Liver (tissue), 9 donors: ENCODE data around the gene DCUN1D3. TPM values are rescaled to one million over a fixed set of nuclear protein-coding genes. Genes with fewer than 3 reads are reported as not detected.

Experiments
- DNase-seq: peaks from one replicate; pipeline ENCODE4 v3.0.0-alpha.2; 2017; ENCODE audit warnings: low spot score
- H3K27ac ChIP-seq, 2 donors: one replicate each; pipeline ENCODE4 v1.7.0; 2013; ENCODE audit warnings: inconsistent platforms in 2 of 2, low read length in 2 of 2, control low read depth in 1 of 2, low read depth in 1 of 2, mild to moderate bottlenecking in 1 of 2
- H3K27me3 ChIP-seq, 4 donors: one replicate each; pipeline versions ENCODE4 v1.6.1 to v1.7.0; 2013; ENCODE audit warnings: low read length in 3 of 4, inconsistent platforms in 1 of 4, mild to moderate bottlenecking in 1 of 4, moderate library complexity in 1 of 4; ENCODE audit not compliant: control insufficient read depth in 4 of 4, insufficient read depth in 4 of 4
- H3K36me3 ChIP-seq, 4 donors: one replicate each; pipeline versions ENCODE4 v1.6.1 to v1.7.0; 2013; ENCODE audit warnings: low read length in 3 of 4, mild to moderate bottlenecking in 3 of 4, low read depth in 1 of 4, moderate library complexity in 1 of 4; ENCODE audit not compliant: control insufficient read depth in 4 of 4, insufficient read depth in 3 of 4
- H3K4me1 ChIP-seq, 4 donors: one replicate each; pipeline versions ENCODE4 v1.6.1 to v1.7.0; 2013; ENCODE audit warnings: low read length in 3 of 4, mild to moderate bottlenecking in 3 of 4, moderate library complexity in 1 of 4; ENCODE audit not compliant: control insufficient read depth in 4 of 4, insufficient read depth in 4 of 4
- H3K4me3 ChIP-seq, 3 donors: one replicate each; pipeline versions ENCODE4 v1.6.1 to v1.7.0; 2013; ENCODE audit warnings: low read length in 3 of 3, control low read depth in 1 of 3, low read depth in 1 of 3, mild to moderate bottlenecking in 1 of 3
- H3K9ac ChIP-seq, 2 donors: one replicate each; pipeline ENCODE4 v1.7.0; 2013; ENCODE audit warnings: low read length in 2 of 2, mild to moderate bottlenecking in 2 of 2, moderate library complexity in 2 of 2, control low read depth in 1 of 2, low read depth in 1 of 2
- H3K9me3 ChIP-seq, 4 donors: one replicate each; pipeline versions ENCODE4 v1.6.1 to v1.7.0; 2013; ENCODE audit warnings: low read length in 3 of 4; ENCODE audit not compliant: control insufficient read depth in 4 of 4
- FOXA2 ChIP-seq: IDR thresholded peaks from 2 replicates; pipeline ENCODE4 v1.6.1; 2016; ENCODE audit warnings: antibody characterized with exemption
- HNF4A ChIP-seq, 2 donors: conservative IDR thresholded peaks; 2 replicates each; pipeline ENCODE4 v1.6.1; 2016; ENCODE audit warnings: antibody characterized with exemption in 2 of 2, mild to moderate bottlenecking in 2 of 2
- HNF4G ChIP-seq: IDR thresholded peaks from 2 replicates; pipeline ENCODE4 v1.6.1; 2016; ENCODE audit warnings: antibody characterized with exemption
- SP1 ChIP-seq: IDR thresholded peaks from 2 replicates; pipeline ENCODE4 v1.6.1; 2018; ENCODE audit warnings: antibody characterized with exemption, mild to moderate bottlenecking
- TAF1 ChIP-seq: conservative IDR thresholded peaks from 2 replicates; pipeline ENCODE4 v1.6.1; 2016; ENCODE audit warnings: antibody characterized with exemption, mild to moderate bottlenecking
- YY1 ChIP-seq: IDR thresholded peaks from 2 replicates; pipeline ENCODE4 v1.6.1; 2016; ENCODE audit warnings: antibody characterized with exemption, mild to moderate bottlenecking
- WGBS: extraction: QIAGEN DNeasy Blood & Tissue Kit; methylation state at CpG from one replicate; pipeline ENCODE4 v1.1.7; 2013; 5-methylcytosine and 5-hydroxymethylcytosine counted together
- polyA plus RNA-seq, 2 donors: library from polyadenylated mRNA; stranded (reverse) in 1 of 2; unstranded in 1 of 2; fragments of 200-250 nt in 1 of 2; fragments of >200 nt in 1 of 2; fragmentation: Nextera tagmentation in 1 of 2; extraction: Ambion mirVana in 1 of 2; gene quantifications; one replicate each; pipeline versions ENCODE4 v1.2.1 to v1.2.3, GENCODE V29; 2013 to 2015
- total RNA-seq, 2 donors: library from RNA; depleted of rRNA; stranded (reverse); fragments of >200 nt; gene quantifications; one replicate each; pipeline ENCODE4 v1.2.3, GENCODE V29; 2014
- TF ChIP-seq, protein P1 (sequence below): IDR thresholded peaks from 2 replicates; pipeline ENCODE4 v1.6.1; 2016; ENCODE audit warnings: antibody characterized with exemption
- TF ChIP-seq, protein P2 (sequence below): IDR thresholded peaks from 2 replicates; pipeline ENCODE4 v1.6.1; 2016; ENCODE audit warnings: antibody characterized with exemption
- TF ChIP-seq, protein P3 (sequence below): IDR thresholded peaks from 2 replicates; pipeline ENCODE4 v1.6.1; 2016; ENCODE audit warnings: antibody characterized with exemption
- donor health status: healthy.
- donor health status: healthy.
- donor health status: healthy.
- donor health status: healthy.
- donor health status: healthy.

The DCUN1D3 gene
- total and polyA plus RNA-seq, 4 donors, result 2.7 to 16.8 (median 4.8) TPM

DNA sequence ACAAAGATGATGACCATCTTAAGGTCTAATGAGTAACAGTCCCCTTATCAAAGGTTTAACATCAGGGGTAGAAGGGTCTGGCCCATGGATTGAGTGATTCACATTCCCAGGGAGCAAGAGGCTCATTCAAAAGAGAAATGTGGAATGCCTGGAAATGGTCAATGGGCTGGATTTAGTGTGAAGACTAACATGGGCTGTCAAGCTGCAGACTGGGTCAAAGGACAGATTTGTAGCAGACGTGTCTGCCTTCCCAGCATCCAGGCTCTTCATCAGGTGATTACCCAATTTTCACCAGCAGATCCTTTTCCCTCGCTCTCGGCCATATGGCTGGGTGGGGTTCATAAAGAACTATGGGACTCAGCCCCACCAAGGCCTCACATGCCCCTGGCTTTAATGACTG, 26.8 kb downstream of the DCUN1D3 start (continued):
- TF ChIP-seq HNF4A (conservative IDR thresholded peaks at IDR 0.05), result peak; percentile 62 to 82

DNA sequence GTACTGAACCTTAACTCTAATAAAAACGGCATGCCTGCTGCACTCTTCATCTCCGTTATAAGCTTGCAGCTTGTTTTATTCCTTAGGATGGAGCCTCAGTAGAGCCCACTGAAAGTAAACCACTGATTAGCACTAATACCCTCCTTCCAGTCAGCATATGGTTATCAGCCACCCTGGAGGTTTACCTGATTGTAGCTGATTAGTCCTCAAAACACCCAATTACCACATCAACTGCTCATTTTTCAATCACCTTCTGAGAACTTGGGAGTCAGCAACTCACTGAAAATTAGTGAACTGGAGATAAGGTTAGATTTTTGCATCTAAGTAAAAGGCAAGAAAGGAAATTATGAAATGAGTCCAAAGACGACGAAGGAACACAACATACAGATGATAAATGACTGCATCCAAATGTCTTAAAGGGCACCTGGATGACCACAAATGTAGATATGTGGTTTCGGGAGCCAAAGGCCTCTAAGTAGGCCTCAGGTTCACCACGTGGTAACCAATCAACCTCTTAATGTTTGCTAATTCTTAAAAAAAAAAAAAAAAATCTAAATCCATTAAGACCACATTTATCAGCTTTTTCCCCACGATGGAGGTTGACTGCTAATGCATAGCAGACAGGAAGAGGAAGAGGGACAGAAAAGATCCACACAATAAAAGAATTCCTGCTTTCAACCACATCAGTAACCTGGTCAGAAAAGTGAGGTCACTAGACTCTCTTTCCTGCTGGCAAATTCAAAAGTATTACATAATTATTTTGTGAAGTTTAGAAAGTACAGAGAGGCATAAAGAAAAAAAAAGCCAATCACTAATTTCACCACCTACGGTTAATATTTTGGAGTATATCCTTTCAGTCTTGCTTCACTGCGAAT, 28.0 kb downstream of the DCUN1D3 start:
- Histone ChIP-seq H3K27ac (peak overlapping the region; percentile 21 to 26), H3K9ac (no peak overlapping the region), H3K9me3 (no peaks in the 10 kb centered on the region), H3K27me3 (no peaks in the 10 kb centered on the region), H3K4me1 (peaks cover 5 to 78% (median 60%) of the 10 kb centered on the region in 4 donors), H3K36me3 (no peaks in the 10 kb centered on the region), H3K4me3 (no peak overlapping the region)
- 77% methylated on average over 9 of the region's 9 CpGs for WGBS
- TF ChIP-seq, protein P1, sequence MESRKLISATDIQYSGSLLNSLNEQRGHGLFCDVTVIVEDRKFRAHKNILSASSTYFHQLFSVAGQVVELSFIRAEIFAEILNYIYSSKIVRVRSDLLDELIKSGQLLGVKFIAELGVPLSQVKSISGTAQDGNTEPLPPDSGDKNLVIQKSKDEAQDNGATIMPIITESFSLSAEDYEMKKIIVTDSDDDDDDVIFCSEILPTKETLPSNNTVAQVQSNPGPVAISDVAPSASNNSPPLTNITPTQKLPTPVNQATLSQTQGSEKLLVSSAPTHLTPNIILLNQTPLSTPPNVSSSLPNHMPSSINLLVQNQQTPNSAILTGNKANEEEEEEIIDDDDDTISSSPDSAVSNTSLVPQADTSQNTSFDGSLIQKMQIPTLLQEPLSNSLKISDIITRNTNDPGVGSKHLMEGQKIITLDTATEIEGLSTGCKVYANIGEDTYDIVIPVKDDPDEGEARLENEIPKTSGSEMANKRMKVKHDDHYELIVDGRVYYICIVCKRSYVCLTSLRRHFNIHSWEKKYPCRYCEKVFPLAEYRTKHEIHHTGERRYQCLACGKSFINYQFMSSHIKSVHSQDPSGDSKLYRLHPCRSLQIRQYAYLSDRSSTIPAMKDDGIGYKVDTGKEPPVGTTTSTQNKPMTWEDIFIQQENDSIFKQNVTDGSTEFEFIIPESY, result no peak
- no peak for TF ChIP-seq FOXA2
- TF ChIP-seq, protein P2, sequence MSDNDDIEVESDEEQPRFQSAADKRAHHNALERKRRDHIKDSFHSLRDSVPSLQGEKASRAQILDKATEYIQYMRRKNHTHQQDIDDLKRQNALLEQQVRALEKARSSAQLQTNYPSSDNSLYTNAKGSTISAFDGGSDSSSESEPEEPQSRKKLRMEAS, result no peak
- TF ChIP-seq HNF4G, result no peak
- no peak for TF ChIP-seq TAF1
- TF ChIP-seq, protein P3, sequence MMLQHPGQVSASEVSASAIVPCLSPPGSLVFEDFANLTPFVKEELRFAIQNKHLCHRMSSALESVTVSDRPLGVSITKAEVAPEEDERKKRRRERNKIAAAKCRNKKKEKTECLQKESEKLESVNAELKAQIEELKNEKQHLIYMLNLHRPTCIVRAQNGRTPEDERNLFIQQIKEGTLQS, result no peak
- no peak for TF ChIP-seq SP1
- TF ChIP-seq YY1, result no peak
- no peak for DNase-seq

DNA sequence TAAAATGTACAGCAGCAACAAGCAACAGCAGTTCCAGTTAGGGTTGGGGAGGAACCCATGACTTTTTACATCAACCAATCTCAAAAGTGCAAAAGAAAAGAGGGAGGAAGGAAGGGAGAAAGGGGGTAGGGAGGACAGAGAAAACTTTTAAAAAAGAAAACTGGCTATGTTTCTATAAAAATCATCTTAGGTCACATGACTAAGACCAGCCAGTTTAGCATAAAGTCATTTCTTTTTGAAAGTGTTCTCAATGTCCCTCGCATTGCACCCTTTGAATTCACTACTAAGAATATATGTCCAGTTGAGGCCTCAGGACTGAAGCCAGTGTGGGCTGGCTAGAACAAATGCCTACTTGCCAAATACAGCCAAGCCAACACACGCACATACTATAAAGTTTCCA, 28.9 kb downstream of the DCUN1D3 start:
- no peak for DNase-seq
- H3K9me3 ChIP-seq, result no peaks in the 10 kb centered on the region
- H3K36me3 ChIP-seq, result no peaks in the 10 kb centered on the region
- no peak for TF ChIP-seq YY1
- TF ChIP-seq, protein P1, result no peak
- TF ChIP-seq, protein P3, result no peak
- no peak overlapping the region for H3K9ac ChIP-seq
- peaks cover 8 to 87% (median 68%) of the 10 kb centered on the region in 4 donors for H3K4me1 ChIP-seq
- no peak overlapping the region for H3K27ac ChIP-seq
- WGBS, result 32% methylated on average over 2 of the region's 2 CpGs
- H3K4me3 ChIP-seq, result no peak overlapping the region
- H3K27me3 ChIP-seq, result no peaks in the 10 kb centered on the region
